Upper lobe of right lung (tissue), 1 donor: ENCODE measurements around the gene WWOX. TPM values are rescaled to one million over a fixed set of nuclear protein-coding genes. Genes with fewer than 3 reads are reported as not detected.

Source experiments
- ATAC-seq: fragments of 200-7000 bp; cut with Tn5 transposase; one replicate; pipeline ENCODE4 v1.9.1; 2020; ENCODE audit warnings: mild to moderate bottlenecking, moderate library complexity
- DNase-seq: peaks from one replicate; pipeline ENCODE4 v3.0.0-alpha.2; 2020
- H3K27ac ChIP-seq: fragments of 200-600 bp; one replicate; pipeline ENCODE4 v1.8.0; 2022
- H3K27me3 ChIP-seq: fragments of 200-600 bp; one replicate; pipeline ENCODE4 v1.8.0; 2022; ENCODE audit warnings: mild to moderate bottlenecking
- H3K36me3 ChIP-seq: fragments of 200-600 bp; one replicate; pipeline ENCODE4 v1.8.0; 2022
- H3K4me1 ChIP-seq: fragments of 200-600 bp; one replicate; pipeline ENCODE4 v1.8.0; 2022
- H3K4me3 ChIP-seq: fragments of 200-600 bp; one replicate; pipeline ENCODE4 v1.8.0; 2022; ENCODE audit warnings: mild to moderate bottlenecking
- H3K9me3 ChIP-seq: fragments of 200-600 bp; one replicate; pipeline ENCODE4 v1.8.0; 2022
- intact Hi-C: fragments of 100-400 bp; cut with DNase I; formaldehyde crosslinking; loops from one replicate; pipeline ENCODE4 v1.11.0; 2022
- total RNA-seq: library from RNA; stranded (reverse); fragmentation: NEBNext Ultra II Directional; extraction: Animal tissue kit (Norgen Biotek cat#: 25700); gene quantifications from one replicate; pipeline ENCODE4 v1.2.1, GENCODE V29; 2021
- TF ChIP-seq, protein P1 (sequence below): fragments of 200-600 bp; IDR thresholded peaks from one replicate; pipeline ENCODE4 v1.8.0; 2022; ENCODE audit warnings: antibody characterized with exemption
- donor health status: DM: no; HTN: yes; CAD: no; lungs with severe emphysema.

WWOX gene
- total RNA-seq, 1 donor from 2014 or later: 17.0 TPM

DNA sequence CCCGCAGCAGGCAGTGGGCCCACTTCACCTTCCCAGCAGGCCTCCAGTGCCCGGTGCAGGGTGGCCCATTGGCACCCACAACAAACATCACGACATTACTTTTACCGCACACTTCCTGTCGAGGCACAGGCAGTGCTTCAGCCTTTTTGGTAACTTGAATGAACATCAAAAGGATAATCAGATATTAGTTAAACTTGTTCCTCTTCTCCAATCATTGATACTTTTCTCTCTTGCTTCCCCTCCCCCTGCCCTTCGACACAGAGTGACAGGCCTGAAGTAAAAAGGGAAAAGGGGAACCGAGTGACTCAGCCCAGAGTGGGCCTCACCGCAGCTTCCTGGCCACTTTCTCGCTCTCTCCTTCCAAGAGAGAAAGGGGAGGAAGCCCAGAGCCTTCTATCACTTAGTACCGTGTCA is 994.1 kb downstream of the WWOX start:
- Histone ChIP-seq H3K36me3 (no peaks in the 10 kb centered on the region), H3K4me3 (no peak overlapping the region), H3K4me1 (peaks cover 7% of the 10 kb centered on the region), H3K9me3 (no peaks in the 10 kb centered on the region), H3K27me3 (no peaks in the 10 kb centered on the region), H3K27ac (no peak overlapping the region)
- intact Hi-C loops: no loop called here
- DNase-seq: peak; percentile 68
- TF ChIP-seq, protein P1, sequence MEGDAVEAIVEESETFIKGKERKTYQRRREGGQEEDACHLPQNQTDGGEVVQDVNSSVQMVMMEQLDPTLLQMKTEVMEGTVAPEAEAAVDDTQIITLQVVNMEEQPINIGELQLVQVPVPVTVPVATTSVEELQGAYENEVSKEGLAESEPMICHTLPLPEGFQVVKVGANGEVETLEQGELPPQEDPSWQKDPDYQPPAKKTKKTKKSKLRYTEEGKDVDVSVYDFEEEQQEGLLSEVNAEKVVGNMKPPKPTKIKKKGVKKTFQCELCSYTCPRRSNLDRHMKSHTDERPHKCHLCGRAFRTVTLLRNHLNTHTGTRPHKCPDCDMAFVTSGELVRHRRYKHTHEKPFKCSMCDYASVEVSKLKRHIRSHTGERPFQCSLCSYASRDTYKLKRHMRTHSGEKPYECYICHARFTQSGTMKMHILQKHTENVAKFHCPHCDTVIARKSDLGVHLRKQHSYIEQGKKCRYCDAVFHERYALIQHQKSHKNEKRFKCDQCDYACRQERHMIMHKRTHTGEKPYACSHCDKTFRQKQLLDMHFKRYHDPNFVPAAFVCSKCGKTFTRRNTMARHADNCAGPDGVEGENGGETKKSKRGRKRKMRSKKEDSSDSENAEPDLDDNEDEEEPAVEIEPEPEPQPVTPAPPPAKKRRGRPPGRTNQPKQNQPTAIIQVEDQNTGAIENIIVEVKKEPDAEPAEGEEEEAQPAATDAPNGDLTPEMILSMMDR: no peak
- ATAC-seq: peak; percentile 92

DNA sequence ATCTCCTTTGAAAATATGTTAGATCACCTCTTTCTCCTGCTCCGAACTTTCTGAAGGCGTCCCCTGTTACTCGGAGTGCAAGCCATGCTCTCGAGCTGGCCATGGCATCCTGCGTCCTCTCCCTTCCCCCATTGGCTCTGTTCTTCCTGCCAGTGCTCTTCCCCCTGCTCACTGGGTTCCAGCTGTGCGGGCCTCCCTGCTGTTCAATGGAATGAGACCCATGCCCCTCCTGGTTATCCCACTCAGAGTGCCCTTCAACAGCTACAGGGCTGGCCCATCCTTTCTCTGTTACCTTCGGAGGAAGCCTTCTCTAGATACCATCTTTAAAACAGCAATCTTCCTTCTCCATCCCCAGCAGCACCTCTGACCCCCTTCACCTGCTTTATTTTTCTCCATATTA is 996.8 kb downstream of the WWOX start:
- H3K36me3 ChIP-seq: no peaks in the 10 kb centered on the region
- intact Hi-C loops: no loop called here

DNA sequence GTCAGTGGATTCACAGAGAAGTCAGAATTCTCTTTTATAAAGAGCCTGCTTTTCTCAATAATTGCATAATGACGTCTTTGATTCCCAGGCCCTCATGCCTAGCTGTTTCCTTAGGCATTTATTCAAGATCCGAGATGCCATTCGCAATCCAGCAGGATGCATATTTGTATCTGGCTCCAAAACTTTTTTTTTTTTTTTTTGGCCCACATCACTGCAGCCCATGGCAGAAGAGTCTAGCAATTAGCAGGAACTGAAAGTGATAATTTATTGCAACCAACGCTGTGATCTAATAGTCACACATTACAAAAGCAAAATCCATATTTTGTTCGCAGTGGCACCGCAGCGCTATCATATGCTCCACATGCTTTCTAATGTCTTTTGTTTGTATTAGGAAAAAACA is 997.7 kb downstream of the WWOX start:
- intact Hi-C loops: no loop called here
- H3K27ac ChIP-seq: no peak overlapping the region
- H3K4me3 ChIP-seq: no peak overlapping the region
- no peaks in the 10 kb centered on the region for H3K9me3 ChIP-seq
- TF ChIP-seq, protein P1: no peak
- H3K36me3 ChIP-seq: no peaks in the 10 kb centered on the region
- H3K27me3 ChIP-seq: no peaks in the 10 kb centered on the region
- ATAC-seq (peak; percentile 10), DNase-seq (no peak)
- no peaks in the 10 kb centered on the region for H3K4me1 ChIP-seq

More for the DNA sequence above, 996.8 kb downstream of the WWOX start:
- no peak for DNase-seq
- Histone ChIP-seq H3K27ac (no peak overlapping the region), H3K27me3 (no peaks in the 10 kb centered on the region), H3K4me3 (no peak overlapping the region), H3K9me3 (no peaks in the 10 kb centered on the region), H3K4me1 (peaks cover 1% of the 10 kb centered on the region)
- TF ChIP-seq, protein P1: no peak
- ATAC-seq: no peak

DNA sequence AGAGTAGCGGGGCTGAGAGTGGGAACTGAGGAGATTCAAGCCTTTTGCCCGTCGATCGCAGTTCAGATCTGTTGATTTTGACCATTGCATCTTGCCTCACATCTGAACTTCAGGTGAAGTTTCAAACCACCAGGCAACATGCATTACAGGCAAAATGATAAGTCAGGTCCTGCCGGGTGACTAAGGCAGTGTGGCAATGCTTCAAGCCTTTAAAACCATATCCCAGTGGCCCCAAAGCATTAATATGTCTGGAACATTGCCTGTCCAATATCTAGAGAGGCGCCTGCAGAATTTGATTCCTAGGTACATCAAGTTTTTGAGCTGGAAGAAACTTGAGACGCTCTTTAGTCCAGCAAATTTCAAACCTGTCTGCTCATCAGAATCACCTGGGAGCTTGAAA is 998.3 kb downstream of the WWOX start:
- no peaks in the 10 kb centered on the region for H3K9me3 ChIP-seq
- no peaks in the 10 kb centered on the region for H3K36me3 ChIP-seq
- no peak overlapping the region for H3K27ac ChIP-seq
- H3K4me1 ChIP-seq: no peaks in the 10 kb centered on the region
- TF ChIP-seq, protein P1: no peak
- ATAC-seq: no peak
- no peak overlapping the region for H3K4me3 ChIP-seq
- no peaks in the 10 kb centered on the region for H3K27me3 ChIP-seq
- intact Hi-C loops: no loop called here
- no peak for DNase-seq

DNA sequence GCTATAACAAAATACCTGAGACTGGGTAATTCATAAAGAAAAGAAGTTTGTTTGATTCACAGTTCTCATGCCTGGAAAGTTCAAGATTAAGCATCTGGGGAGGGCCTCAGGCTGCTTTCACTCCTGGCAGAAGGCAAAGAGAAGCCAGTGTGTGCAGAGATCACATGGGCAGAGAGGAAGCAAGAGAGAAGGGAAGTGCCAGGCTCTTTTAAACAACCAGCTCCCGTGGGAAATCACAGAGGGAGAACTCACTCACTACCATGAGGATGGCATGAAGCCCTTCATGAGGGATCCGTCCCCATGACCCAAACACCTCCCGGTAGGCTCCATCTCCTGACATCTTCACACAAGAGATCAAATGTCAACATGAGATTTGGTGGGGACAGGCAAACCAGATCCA is 999.5 kb downstream of the WWOX start:
- H3K27me3 ChIP-seq: no peaks in the 10 kb centered on the region
- intact Hi-C loops: no loop called here
- H3K36me3 ChIP-seq: no peaks in the 10 kb centered on the region
- H3K4me1 ChIP-seq: no peaks in the 10 kb centered on the region
- ATAC-seq (peak; percentile 69), DNase-seq (no peak)
- no peak overlapping the region for H3K27ac ChIP-seq
- TF ChIP-seq, protein P1: no peak
- no peak overlapping the region for H3K4me3 ChIP-seq
- no peaks in the 10 kb centered on the region for H3K9me3 ChIP-seq

DNA sequence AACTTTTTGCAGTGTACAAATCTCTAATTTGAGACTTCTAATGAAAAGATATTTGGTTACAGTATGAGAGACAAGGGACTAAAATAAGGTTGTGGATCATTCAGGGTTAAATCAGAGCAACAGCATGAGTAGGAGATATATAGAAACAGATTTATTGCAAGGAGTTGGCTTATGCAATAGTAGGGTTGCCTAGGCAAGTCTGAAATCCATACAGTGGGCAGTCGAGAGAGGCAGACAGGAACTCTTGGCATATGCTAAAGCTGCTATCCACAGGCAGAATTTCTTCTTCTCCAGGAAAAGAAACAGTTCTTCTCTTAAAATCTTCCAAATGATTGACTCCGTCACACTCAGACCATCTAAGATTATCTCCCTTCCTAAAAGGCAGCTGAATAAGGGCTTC is 1000.3 kb downstream of the WWOX start:
- H3K4me1 ChIP-seq: no peaks in the 10 kb centered on the region
- intact Hi-C loops: no loop called here
- no peaks in the 10 kb centered on the region for H3K36me3 ChIP-seq
- no peak overlapping the region for H3K4me3 ChIP-seq
- ATAC-seq: peak; percentile 73
- H3K9me3 ChIP-seq: no peaks in the 10 kb centered on the region
- no peaks in the 10 kb centered on the region for H3K27me3 ChIP-seq
- TF ChIP-seq, protein P1: no peak
- no peak overlapping the region for H3K27ac ChIP-seq
- DNase-seq: no peak
